Midbrain (tissue), 1 donor: ENCODE data around the gene TUBG2.
"Not testable (repeated sequence)": the region's sequence is repeated elsewhere in the genome, so short reads cannot be mapped to it uniquely, and the experiment has no call there.

Source experiments
- DNase-seq: peaks from one replicate; lab custom pipeline; 2025; lab: John Stamatoyannopoulos, UW

TUBG2 gene

GRCh38 chr17:42653179-42654124 lies 5.6 kb upstream of the TUBG2 start:
- peak; percentile 60 for DNase-seq

GRCh38 chr17:42655528-42655927 lies 3.6 kb upstream of the TUBG2 start:
- no peak for DNase-seq

- DNase-seq: no peak
Measured at GRCh38 chr17:42657824-42658588, 1.1 kb upstream of the TUBG2 start.

- not testable (repeated sequence) for DNase-seq
Measured at GRCh38 chr17:42659932-42660274, 819 bp downstream of the TUBG2 start.

- DNase-seq: no peak
Measured at GRCh38 chr17:42660692-42661345, 1.7 kb downstream of the TUBG2 start.

GRCh38 chr17:42665581-42666001 lies 6.5 kb downstream of the TUBG2 start:
- DNase-seq: no peak

- not testable (repeated sequence) for DNase-seq
Measured at GRCh38 chr17:42666126-42666525, 7.0 kb downstream of the TUBG2 start.

- DNase-seq: no peak
Measured at GRCh38 chr17:42667088-42667951, 8.2 kb downstream of the TUBG2 start.

- DNase-seq: no peak
Measured at GRCh38 chr17:42669705-42669976, 10.6 kb downstream of the TUBG2 start.

GRCh38 chr17:42669977-42670788 lies 11.1 kb downstream of the TUBG2 start:
- DNase-seq: no peak

- DNase-seq: no peak
Measured at GRCh38 chr17:42670789-42671657, 11.9 kb downstream of the TUBG2 start.

GRCh38 chr17:42672038-42672437 lies 13.0 kb downstream of the TUBG2 start:
- no peak for DNase-seq

GRCh38 chr17:42673266-42673884 lies 14.3 kb downstream of the TUBG2 start:
- DNase-seq: no peak

- no peak for DNase-seq
Measured at GRCh38 chr17:42673885-42674754, 15.0 kb downstream of the TUBG2 start.

- DNase-seq: no peak
Measured at GRCh38 chr17:42674755-42675347, 15.8 kb downstream of the TUBG2 start.

GRCh38 chr17:42675348-42675964 lies 16.4 kb downstream of the TUBG2 start:
- peak; percentile 8 for DNase-seq

GRCh38 chr17:42675965-42676423 lies 16.9 kb downstream of the TUBG2 start:
- no peak for DNase-seq
